ENCODE data around the gene WIZ. TPM values are rescaled to one million over a fixed set of nuclear protein-coding genes. Genes with fewer than 3 reads are reported as not detected.

Gene WIZ
- total and polyA plus RNA-seq, 9 of the 15 experiments (the other 6 are each of a cell fraction or from before 2014, with no cell fraction given) = 0.06 to 37.5 (median 4.8) TPM

DNA sequence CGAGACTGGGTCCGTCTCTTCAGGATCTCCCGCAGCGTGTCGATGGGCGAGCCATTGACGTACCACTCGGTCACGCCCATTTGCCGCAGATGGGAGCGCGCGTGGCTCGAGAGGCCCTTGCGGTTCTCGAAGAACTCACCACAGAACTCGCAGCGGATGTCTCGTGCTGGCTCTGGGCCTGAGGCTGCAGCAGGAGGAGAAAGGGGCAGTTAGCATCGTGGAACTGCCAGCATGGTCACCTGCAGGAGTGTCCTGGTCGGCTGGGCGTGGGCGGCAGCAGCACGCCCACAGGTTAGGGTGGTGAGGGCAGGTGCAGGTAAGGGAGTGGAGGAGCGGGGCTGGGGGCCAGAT lies 22.4 kb downstream of the WIZ start:
- Histone ChIP-seq H3K9ac (ENCODE audit: insufficient read depth in 1 of 2, low read depth in 2 of 2, low read length in 2 of 2) (peak overlapping the region in 1 of 2 experiments; percentile 43; a peak in 1 of 4 replicates), H2AFZ (ENCODE audit: low read depth, low read length) (no peak overlapping the region), H3K79me2 (ENCODE audit: control insufficient read depth, insufficient read depth, low read length) (peaks cover 40% of the 10 kb centered on the region), H3K9me3 (replicated peaks; ENCODE audit: control insufficient read depth, insufficient read depth, low read depth, low read length) (no peaks in the 10 kb centered on the region), H3K27ac (ENCODE audit: extremely low read depth, low read depth, low read length) (no peak overlapping the region), H4K20me1 (replicated peaks; ENCODE audit: control insufficient read depth, insufficient read depth, low read length) (no peaks in the 10 kb centered on the region), H3K36me3 (ENCODE audit: control insufficient read depth, insufficient read depth, low read length) (peaks cover 86% of the 10 kb centered on the region), H3K4me3 (no peak overlapping the region), H3K9me1 (ENCODE audit: control insufficient read depth, insufficient read depth, low read length) (peaks cover 5% of the 10 kb centered on the region), H3K4me2 (ENCODE audit: insufficient read depth, low read length) (no peak overlapping the region), H3K27me3 (ENCODE audit: control insufficient read depth in 2 of 2, insufficient read depth in 2 of 2, low read length in 2 of 2) (no peaks in the 10 kb centered on the region), H3K4me1 (replicated peaks in 1 of 2; ENCODE audit: control insufficient read depth in 2 of 2, insufficient read depth in 2 of 2, low read length in 2 of 2) (peaks cover 8 to 40% of the 10 kb centered on the region in 2 experiments; a peak in 4 of 5 replicates)
- FAIRE-seq (no peak), ATAC-seq (no peak), DNase-seq (ENCODE audit: extremely low read depth in 1 of 4, low spot score in 3 of 4) (no peak)
- no TSS peak for BruUV-seq (replicated peaks)
- CTCF ChIA-PET (ENCODE audit: low intra/inter-chr PET ratio) = no interaction called here
- POLR2A ChIA-PET = interaction anchor here (0.8 kb wide), 1 partner anchor 9 kb away, joined by 3 read pairs; the partner anchor contains the start of gene AKAP8L
- WGBS (ENCODE audit: insufficient coverage, low coverage, missing lambda C conversion rate) = 94% methylated on average over 24 of the region's 25 CpGs
- no peak for TF ChIP-seq ELF2 (CRISPR knock-in tag; IDR thresholded peaks at IDR 0.05)
- TF ChIP-seq POLR2G (IDR thresholded peaks at IDR 0.05; ENCODE audit: low read depth, low read length) = peak; percentile 39
- TF ChIP-seq, protein P1, sequence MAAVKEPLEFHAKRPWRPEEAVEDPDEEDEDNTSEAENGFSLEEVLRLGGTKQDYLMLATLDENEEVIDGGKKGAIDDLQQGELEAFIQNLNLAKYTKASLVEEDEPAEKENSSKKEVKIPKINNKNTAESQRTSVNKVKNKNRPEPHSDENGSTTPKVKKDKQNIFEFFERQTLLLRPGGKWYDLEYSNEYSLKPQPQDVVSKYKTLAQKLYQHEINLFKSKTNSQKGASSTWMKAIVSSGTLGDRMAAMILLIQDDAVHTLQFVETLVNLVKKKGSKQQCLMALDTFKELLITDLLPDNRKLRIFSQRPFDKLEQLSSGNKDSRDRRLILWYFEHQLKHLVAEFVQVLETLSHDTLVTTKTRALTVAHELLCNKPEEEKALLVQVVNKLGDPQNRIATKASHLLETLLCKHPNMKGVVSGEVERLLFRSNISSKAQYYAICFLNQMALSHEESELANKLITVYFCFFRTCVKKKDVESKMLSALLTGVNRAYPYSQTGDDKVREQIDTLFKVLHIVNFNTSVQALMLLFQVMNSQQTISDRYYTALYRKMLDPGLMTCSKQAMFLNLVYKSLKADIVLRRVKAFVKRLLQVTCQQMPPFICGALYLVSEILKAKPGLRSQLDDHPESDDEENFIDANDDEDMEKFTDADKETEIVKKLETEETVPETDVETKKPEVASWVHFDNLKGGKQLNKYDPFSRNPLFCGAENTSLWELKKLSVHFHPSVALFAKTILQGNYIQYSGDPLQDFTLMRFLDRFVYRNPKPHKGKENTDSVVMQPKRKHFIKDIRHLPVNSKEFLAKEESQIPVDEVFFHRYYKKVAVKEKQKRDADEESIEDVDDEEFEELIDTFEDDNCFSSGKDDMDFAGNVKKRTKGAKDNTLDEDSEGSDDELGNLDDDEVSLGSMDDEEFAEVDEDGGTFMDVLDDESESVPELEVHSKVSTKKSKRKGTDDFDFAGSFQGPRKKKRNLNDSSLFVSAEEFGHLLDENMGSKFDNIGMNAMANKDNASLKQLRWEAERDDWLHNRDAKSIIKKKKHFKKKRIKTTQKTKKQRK (IDR thresholded peaks at IDR 0.05; ENCODE audit: borderline replicate concordance, low read depth, low read length) = no peak
- TF ChIP-seq RBFOX2 (IDR thresholded peaks at IDR 0.05; ENCODE audit: low read depth, low read length) = peak; percentile 52
- no peak for TF ChIP-seq SAFB (IDR thresholded peaks at IDR 0.05; ENCODE audit: borderline replicate concordance, low read depth, low read length)
- no peak for TF ChIP-seq ETV6 (IDR thresholded peaks at IDR 0.05; ENCODE audit: borderline replicate concordance in 1 of 2, low read depth in 2 of 2, low read length in 1 of 2)
- TF ChIP-seq ETV6 (CRISPR knock-in tag; IDR thresholded peaks at IDR 0.05; ENCODE audit: borderline replicate concordance) = no peak
- peak; percentile 62 for TF ChIP-seq RBM22 (IDR thresholded peaks at IDR 0.05; ENCODE audit: low read depth, low read length, poor library complexity, severe bottlenecking)
- TF ChIP-seq POLR3G (IDR thresholded peaks at IDR 0.05; ENCODE audit: extremely low read depth, insufficient read length, insufficient replicate concordance) = no peak
- TF ChIP-seq, protein P2, sequence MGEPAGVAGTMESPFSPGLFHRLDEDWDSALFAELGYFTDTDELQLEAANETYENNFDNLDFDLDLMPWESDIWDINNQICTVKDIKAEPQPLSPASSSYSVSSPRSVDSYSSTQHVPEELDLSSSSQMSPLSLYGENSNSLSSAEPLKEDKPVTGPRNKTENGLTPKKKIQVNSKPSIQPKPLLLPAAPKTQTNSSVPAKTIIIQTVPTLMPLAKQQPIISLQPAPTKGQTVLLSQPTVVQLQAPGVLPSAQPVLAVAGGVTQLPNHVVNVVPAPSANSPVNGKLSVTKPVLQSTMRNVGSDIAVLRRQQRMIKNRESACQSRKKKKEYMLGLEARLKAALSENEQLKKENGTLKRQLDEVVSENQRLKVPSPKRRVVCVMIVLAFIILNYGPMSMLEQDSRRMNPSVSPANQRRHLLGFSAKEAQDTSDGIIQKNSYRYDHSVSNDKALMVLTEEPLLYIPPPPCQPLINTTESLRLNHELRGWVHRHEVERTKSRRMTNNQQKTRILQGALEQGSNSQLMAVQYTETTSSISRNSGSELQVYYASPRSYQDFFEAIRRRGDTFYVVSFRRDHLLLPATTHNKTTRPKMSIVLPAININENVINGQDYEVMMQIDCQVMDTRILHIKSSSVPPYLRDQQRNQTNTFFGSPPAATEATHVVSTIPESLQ (CRISPR knock-in tag; IDR thresholded peaks at IDR 0.05) = no peak
- TF ChIP-seq, protein P3, sequence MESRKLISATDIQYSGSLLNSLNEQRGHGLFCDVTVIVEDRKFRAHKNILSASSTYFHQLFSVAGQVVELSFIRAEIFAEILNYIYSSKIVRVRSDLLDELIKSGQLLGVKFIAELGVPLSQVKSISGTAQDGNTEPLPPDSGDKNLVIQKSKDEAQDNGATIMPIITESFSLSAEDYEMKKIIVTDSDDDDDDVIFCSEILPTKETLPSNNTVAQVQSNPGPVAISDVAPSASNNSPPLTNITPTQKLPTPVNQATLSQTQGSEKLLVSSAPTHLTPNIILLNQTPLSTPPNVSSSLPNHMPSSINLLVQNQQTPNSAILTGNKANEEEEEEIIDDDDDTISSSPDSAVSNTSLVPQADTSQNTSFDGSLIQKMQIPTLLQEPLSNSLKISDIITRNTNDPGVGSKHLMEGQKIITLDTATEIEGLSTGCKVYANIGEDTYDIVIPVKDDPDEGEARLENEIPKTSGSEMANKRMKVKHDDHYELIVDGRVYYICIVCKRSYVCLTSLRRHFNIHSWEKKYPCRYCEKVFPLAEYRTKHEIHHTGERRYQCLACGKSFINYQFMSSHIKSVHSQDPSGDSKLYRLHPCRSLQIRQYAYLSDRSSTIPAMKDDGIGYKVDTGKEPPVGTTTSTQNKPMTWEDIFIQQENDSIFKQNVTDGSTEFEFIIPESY (CRISPR knock-in tag; IDR thresholded peaks at IDR 0.05) = peak; percentile 41; the same call in 1 of the 2 replicates
- in situ Hi-C loops (cut with MboI) (no loop called here), intact Hi-C loops (cut with micrococcal nuclease) (no loop called here)

Measured in K562 (cell line).